Measurements from ENCODE around the gene C22orf31. TPM values are rescaled to one million over a fixed set of nuclear protein-coding genes. Genes with fewer than 3 reads are reported as not detected.

Gene C22orf31
- polyA plus RNA-seq, 3 donors = not detected

GRCh38 chr22:29031227-29032011 lies 30.2 kb downstream of the C22orf31 start:
- Histone ChIP-seq H3K27ac (ENCODE audit: low read depth in 1 of 2, low read length in 2 of 2) (no peak overlapping the region), H3K36me3 (replicated peaks in 1 of 2; ENCODE audit: control insufficient read depth in 1 of 2, insufficient read depth in 2 of 2, low read length in 2 of 2) (no peaks in the 10 kb centered on the region), H2AFZ (ENCODE audit: insufficient read depth, low read depth, low read length, poor library complexity, severe bottlenecking) (no peak overlapping the region), H3K4me3 (replicated peaks in 1 of 3; ENCODE audit: low read depth in 2 of 3, low read length in 3 of 3) (no peak overlapping the region), H3K79me2 (ENCODE audit: insufficient read depth, low read length) (no peaks in the 10 kb centered on the region), H3K4me1 (ENCODE audit: control insufficient read depth in 1 of 2, insufficient read depth in 2 of 2, low read length in 2 of 2) (peaks cover 7 to 9% of the 10 kb centered on the region in 2 donors), H3K9ac (ENCODE audit: insufficient read depth, low read length, poor library complexity, severe bottlenecking) (no peak overlapping the region), H3K4me2 (replicated peaks; ENCODE audit: extremely low read depth, low read length, poor library complexity, severe bottlenecking) (no peak overlapping the region), H4K20me1 (ENCODE audit: insufficient read depth, low read length) (no peaks in the 10 kb centered on the region), H3K9me3 (replicated peaks in 1 of 2; ENCODE audit: control insufficient read depth in 1 of 2, insufficient read depth in 1 of 2, low read length in 2 of 2) (peaks cover 0 to 7% of the 10 kb centered on the region in 2 donors), H3K27me3 (ENCODE audit: control insufficient read depth in 2 of 2, insufficient read depth in 2 of 2, low read length in 2 of 2) (peaks cover 30 to 37% of the 10 kb centered on the region in 2 donors)
- H3K27ac Mint-ChIP-seq = peak overlapping the region in 2 of 7 donors; percentile 43 to 77
- peak overlapping the region in 1 of 2 donors; percentile 71 for H3K4me3 Mint-ChIP-seq
- 23% methylated on average over 15 of the region's 18 CpGs for WGBS (ENCODE audit: insufficient coverage)
- intact Hi-C loops (cut with micrococcal nuclease) = no loop called here
- peaks cover 15% of the 10 kb centered on the region for H3K4me1 Mint-ChIP-seq
- H3K36me3 Mint-ChIP-seq = peaks cover 0 to 11% of the 10 kb centered on the region in 2 donors
- peaks cover 0 to 9% (median 0%) of the 10 kb centered on the region in 7 donors for H3K9me3 Mint-ChIP-seq
- DNase-seq = peak in 2 of 3 donors; percentile 1 to 49
- TF ChIP-seq, protein P1, sequence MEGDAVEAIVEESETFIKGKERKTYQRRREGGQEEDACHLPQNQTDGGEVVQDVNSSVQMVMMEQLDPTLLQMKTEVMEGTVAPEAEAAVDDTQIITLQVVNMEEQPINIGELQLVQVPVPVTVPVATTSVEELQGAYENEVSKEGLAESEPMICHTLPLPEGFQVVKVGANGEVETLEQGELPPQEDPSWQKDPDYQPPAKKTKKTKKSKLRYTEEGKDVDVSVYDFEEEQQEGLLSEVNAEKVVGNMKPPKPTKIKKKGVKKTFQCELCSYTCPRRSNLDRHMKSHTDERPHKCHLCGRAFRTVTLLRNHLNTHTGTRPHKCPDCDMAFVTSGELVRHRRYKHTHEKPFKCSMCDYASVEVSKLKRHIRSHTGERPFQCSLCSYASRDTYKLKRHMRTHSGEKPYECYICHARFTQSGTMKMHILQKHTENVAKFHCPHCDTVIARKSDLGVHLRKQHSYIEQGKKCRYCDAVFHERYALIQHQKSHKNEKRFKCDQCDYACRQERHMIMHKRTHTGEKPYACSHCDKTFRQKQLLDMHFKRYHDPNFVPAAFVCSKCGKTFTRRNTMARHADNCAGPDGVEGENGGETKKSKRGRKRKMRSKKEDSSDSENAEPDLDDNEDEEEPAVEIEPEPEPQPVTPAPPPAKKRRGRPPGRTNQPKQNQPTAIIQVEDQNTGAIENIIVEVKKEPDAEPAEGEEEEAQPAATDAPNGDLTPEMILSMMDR (IDR thresholded peaks at IDR 0.05) = no peak
- H3K27me3 Mint-ChIP-seq (ENCODE audit: low read depth in 3 of 3) = peaks cover 36 to 49% (median 47%) of the 10 kb centered on the region in 3 donors

GRCh38 chr22:29030618-29031226 lies 30.9 kb downstream of the C22orf31 start:
- Histone ChIP-seq H3K4me1 (ENCODE audit: control insufficient read depth in 1 of 2, insufficient read depth in 2 of 2, low read length in 2 of 2) (peaks cover 7 to 9% of the 10 kb centered on the region in 2 donors), H3K27me3 (ENCODE audit: control insufficient read depth in 2 of 2, insufficient read depth in 2 of 2, low read length in 2 of 2) (peaks cover 30 to 37% of the 10 kb centered on the region in 2 donors), H3K4me2 (replicated peaks; ENCODE audit: extremely low read depth, low read length, poor library complexity, severe bottlenecking) (peak overlapping the region; percentile 29), H3K36me3 (replicated peaks in 1 of 2; ENCODE audit: control insufficient read depth in 1 of 2, insufficient read depth in 2 of 2, low read length in 2 of 2) (no peaks in the 10 kb centered on the region), H3K4me3 (replicated peaks in 1 of 3; ENCODE audit: low read depth in 2 of 3, low read length in 3 of 3) (no peak overlapping the region), H3K9ac (ENCODE audit: insufficient read depth, low read length, poor library complexity, severe bottlenecking) (no peak overlapping the region), H4K20me1 (ENCODE audit: insufficient read depth, low read length) (no peaks in the 10 kb centered on the region), H2AFZ (ENCODE audit: insufficient read depth, low read depth, low read length, poor library complexity, severe bottlenecking) (peak overlapping the region; percentile 17), H3K27ac (ENCODE audit: low read depth in 1 of 2, low read length in 2 of 2) (no peak overlapping the region), H3K9me3 (replicated peaks in 1 of 2; ENCODE audit: control insufficient read depth in 1 of 2, insufficient read depth in 1 of 2, low read length in 2 of 2) (peaks cover 0 to 7% of the 10 kb centered on the region in 2 donors), H3K79me2 (ENCODE audit: insufficient read depth, low read length) (no peaks in the 10 kb centered on the region)
- Mint-ChIP-seq H3K36me3 (peaks cover 0 to 11% of the 10 kb centered on the region in 2 donors), H3K9me3 (peaks cover 0 to 9% (median 0%) of the 10 kb centered on the region in 7 donors), H3K4me3 (peak overlapping the region in 1 of 2 donors; percentile 74), H3K27ac (peak overlapping the region in 3 of 7 donors; percentile 30 to 77 (median 41)), H3K4me1 (peaks cover 15% of the 10 kb centered on the region), H3K27me3 (ENCODE audit: low read depth in 3 of 3) (peaks cover 36 to 49% (median 47%) of the 10 kb centered on the region in 3 donors)
- DNase-seq = no peak
- WGBS (ENCODE audit: insufficient coverage) = under 1% methylated on average over 23 of the region's 32 CpGs
- TF ChIP-seq, protein P1 (IDR thresholded peaks at IDR 0.05) = no peak
- intact Hi-C loops (cut with micrococcal nuclease) = no loop called here

All from CD14-positive monocyte (primary cell).